Germinal center (tissue), 1 donor: Measurements from ENCODE around the gene CARMIL1.

ENCODE experiments used
- DNase-seq: peaks from one replicate; pipeline ENCODE4 v3.0.0; 2012; ENCODE audit warnings: mixed read lengths, low spot score

The CARMIL1 gene

GRCh38 chr6:25659633-25660368 is 380.6 kb downstream of the CARMIL1 start:
- DNase-seq, result no peak

- DNase-seq, result no peak
Observed at GRCh38 chr6:25660512-25660911, 381.3 kb downstream of the CARMIL1 start.

- no peak for DNase-seq
Observed at GRCh38 chr6:25661129-25661779, 382.1 kb downstream of the CARMIL1 start.

DNA sequence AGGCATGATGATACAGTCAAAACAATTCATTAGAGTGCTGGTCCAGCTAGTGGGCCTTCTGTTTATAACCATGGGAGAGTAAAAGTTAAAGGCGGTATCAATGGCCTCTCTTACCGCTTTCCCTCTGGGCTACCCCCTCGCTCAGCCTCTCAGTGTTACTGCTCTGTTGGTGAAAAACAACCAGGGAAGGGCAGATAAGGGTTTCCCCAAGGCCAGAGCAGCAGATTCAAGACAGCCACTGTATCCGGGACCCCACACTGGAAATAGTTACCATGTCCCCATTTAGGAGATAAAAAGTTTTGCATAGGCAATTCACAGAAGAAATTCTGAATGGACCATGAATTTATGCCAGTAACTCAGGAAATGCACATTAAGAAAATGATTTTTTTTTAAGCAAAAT is 386.3 kb downstream of the CARMIL1 start:
- no peak for DNase-seq

DNA sequence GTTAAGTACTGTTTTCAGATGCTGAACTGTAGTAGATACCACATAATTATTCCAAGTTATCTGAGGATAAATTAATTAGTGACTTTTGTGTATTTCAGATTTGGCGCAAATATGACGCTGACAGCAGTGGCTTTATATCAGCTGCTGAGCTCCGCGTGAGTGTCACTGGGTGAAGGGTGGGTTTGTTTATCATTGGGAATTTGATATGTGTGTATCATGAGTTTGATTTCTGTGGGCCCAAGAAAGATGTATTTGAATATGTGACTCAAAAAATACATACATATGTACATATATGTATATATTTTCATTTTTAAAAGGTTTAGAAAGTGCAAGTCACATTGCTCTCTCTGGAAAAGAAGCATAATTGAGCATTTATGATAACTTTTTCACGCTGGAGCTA is 390.2 kb downstream of the CARMIL1 start:
- no peak for DNase-seq
